HG03460 (cell line): ENCODE data around the gene GPHB5.
"Not testable (repeated sequence)": the region's sequence is repeated elsewhere in the genome, so short reads cannot be mapped to it uniquely, and the experiment has no call there.

ENCODE experiments used
- ATAC-seq: cut with Tn5 transposase; IDR thresholded peaks from one replicate; pipeline ENCODE4 v1.9.1; 2021; ENCODE audit not compliant: unreplicated experiment

Gene GPHB5

GRCh38 chr14:63296060-63296563 is 22.6 kb downstream of the GPHB5 start:
- ATAC-seq, result no peak

GRCh38 chr14:63295231-63295685 is 23.5 kb downstream of the GPHB5 start:
- no peak for ATAC-seq

DNA sequence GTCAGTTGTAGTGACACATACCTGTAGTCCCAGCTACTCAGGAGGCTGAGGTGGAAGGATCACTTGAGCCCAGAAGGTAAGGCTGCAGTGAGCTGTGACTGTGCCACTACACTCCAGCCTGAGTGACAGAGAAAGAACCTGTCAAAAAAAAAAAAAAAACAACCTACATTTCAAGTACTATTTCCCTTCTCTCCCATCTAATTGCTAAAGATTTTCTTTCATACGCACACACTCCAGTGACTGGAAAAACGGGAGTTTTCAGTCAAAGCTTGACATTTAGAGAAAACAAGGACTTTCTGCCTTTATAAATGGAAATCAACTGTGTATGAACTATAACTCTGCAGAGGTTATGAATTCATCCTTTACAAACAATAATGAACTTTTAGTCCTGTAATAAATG is 25.9 kb downstream of the GPHB5 start:
- ATAC-seq, result no peak

GRCh38 chr14:63290741-63291430 is 27.8 kb downstream of the GPHB5 start:
- ATAC-seq, result no peak

GRCh38 chr14:63288853-63289252 is 29.9 kb downstream of the GPHB5 start:
- ATAC-seq, result no peak

DNA sequence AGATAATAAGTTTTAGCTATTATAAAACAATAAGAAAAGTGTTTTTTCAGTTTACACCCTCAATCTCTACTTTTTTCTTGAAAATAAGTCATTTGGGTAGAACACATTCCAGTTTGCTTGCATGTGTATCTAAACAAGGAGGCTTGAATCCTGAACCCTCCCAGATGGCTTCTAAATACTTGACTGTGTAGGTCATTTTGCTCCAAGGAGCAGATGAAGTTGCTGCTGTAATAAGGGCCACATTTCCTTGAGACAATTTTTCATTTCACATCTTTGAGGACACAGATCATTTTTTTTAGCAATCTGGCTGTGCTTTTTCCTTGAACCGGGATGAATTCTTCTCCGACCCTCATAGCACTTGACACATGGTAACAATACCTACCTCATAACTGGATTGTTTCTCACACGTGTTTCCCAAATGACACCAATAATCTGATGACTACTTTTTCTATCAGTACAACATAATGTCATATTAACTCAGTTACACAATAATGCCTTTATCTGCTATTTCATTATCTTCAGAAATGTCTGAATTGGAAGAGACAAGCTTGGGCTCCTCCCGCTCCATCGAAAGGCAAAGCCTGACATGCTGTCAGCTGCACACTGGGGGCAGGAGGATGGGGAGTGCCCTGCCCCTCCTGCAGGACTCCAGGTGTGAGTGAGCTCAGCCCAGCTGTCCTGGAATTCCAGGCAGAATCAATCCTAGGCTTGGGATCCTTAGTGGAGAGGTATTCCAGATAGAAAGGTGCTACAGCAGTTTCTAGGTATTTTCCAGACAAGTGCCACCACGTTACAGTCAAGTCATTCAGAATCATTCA is 30.9 kb downstream of the GPHB5 start:
- ATAC-seq, result no peak

DNA sequence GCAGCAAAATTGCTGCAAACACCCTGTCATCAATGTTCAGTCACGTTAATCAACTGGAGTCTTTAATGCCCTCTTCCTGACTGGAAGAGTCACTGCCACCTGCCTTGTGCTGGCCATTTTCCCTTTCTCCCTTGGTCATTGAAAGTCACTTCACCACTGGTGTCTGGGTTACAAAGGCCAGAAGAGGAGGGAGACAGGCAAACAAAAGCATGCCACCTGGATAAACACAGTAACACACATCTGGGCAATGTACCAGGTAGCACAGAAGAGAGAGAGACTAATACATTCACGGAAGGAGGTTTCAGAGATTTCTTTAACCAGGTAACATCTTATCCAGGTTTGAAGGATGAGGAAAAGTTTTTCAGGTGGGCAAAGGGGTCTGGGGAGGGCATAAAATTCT is 32.7 kb downstream of the GPHB5 start:
- ATAC-seq, result no peak

GRCh38 chr14:63283884-63284248 is 34.9 kb downstream of the GPHB5 start:
- no peak for ATAC-seq

DNA sequence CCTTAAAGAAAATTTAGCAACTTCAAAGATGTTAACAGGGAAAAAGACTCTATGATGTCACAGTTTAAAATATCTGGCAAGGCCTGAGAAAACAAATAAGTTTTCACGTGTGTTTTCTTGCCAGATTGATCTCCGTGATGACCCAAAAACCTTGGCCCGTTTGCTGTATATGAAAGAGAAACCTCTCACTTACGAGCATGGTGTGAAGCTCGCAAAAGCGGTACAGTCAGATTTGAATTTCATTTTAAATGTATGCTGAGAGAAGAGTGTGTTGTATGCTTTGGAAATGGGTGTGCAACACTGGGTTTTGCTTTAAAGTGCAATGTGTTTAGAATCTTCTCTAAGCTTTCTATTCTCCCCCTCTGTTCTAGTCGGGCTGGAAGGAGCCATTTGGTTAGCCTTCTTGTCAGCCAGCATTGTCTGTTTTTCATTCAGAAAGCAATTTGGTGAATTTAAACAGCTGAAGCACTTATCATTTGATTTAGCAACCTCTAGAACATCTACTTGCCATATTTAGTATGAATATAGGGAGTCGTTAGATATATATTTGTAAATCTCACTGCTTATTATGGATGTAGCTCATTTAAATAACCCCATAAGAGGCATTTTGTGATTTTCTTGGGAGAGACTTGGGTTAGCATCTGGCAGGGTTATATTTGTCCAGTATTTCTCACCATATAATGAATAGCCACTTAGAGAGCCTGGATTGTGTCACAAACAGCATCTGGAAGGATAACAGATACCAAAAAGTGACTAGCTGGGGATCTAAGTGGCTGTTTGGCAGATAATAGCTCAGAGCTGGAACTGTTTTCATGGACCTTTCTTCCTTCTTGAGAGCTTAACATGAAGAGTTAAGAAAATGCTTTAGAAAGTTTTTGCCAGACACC is 35.5 kb downstream of the GPHB5 start:
- ATAC-seq, result no peak

- not testable (repeated sequence) for ATAC-seq
Measured at GRCh38 chr14:63279933-63280332, 38.8 kb downstream of the GPHB5 start.

- no peak for ATAC-seq
Measured at GRCh38 chr14:63277591-63278183, 41.0 kb downstream of the GPHB5 start.

DNA sequence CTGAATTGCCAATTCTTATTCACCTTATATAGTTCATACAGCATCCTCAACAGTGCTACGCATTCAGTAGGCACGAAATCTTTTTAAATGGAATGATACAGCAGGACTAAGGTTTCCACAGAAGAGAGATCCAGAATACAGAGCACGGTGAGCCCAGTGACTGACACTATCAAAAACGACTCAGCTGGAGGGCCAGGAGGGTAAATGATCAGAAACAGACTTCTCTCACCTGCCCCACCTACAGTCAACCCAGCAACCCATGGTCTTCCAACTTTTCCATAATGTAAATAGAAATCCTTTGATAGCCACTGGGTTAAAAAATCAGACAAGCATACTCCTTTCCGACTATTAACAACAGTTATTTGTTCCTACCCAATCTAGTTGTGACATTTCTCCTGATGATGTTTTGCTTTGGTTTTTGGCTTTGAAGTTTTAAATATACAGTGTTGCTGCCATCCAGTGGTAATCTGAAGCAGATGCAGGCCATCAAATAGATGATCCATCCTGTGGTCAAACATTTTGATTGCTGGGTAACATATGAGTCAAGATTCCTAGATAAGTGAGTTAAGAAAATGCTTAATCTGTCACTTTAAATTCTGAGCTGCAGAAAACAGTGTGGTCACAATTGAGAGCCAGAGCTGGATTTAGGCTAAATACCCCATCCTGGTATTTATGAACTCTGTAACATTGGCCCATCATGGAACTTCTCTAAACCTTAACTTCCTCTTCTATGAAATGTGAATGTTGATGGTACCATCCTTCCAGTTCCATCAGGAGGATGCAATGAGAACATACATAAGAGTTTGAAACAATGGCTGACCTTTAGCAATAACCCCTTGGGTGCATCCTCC is 42.0 kb downstream of the GPHB5 start:
- no peak for ATAC-seq

GRCh38 chr14:63276016-63276415 is 42.7 kb downstream of the GPHB5 start:
- ATAC-seq, result no peak

- no peak for ATAC-seq
Measured at GRCh38 chr14:63275611-63276010, 43.1 kb downstream of the GPHB5 start.

DNA sequence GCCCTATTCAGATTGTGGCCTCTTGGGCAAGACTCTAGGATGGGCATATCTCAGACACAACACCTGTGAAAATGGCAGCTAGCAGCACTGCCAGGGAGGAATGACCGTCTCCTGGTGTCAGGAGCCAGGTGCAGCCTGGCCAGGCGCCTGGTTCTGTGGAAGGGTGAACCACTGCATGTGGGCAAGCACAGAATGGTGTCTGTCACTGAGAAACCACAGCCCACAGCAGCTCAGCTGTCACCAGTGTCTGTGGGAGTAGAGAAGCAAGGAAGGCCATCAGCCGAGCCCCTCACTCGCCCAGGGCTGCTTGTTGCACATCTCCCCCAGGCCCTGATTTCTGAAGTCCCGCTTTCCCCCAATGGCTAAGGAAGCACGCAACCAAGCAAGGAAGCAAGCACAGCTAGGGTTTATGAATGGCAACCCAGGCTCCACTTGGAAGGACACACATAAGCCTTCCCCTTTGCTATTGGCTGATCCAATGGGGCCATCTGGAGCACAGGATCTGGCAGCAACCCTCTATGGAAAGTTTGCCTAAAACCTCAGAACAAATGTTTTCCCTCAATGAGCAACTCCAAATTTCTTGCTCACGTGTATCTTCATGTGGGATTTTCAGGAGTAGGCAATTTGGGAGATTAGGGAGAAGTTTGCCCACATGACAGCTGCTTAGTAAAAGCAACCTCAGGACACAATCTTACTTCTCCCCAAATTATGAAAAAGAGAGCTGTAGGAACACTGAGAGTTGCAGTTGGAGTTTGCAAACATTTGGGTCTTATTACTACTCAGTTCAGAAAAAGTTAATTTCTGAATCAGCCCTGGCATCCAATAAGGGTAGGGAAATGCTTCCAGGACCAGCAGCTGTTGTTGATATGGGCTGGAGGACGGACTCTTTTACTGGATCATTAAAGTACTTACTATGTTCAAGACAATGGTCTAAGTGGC is 44.7 kb downstream of the GPHB5 start:
- ATAC-seq, result no peak

- ATAC-seq, result no peak
Measured at GRCh38 chr14:63273129-63273528, 45.6 kb downstream of the GPHB5 start.

- no peak for ATAC-seq
Measured at GRCh38 chr14:63269561-63270225, 49.0 kb downstream of the GPHB5 start.

- ATAC-seq, result no peak
Measured at GRCh38 chr14:63268771-63269170, 50.0 kb downstream of the GPHB5 start.
